K562 (cell line): ENCODE measurements around the gene HINT2. TPM values are rescaled to one million over a fixed set of nuclear protein-coding genes. Genes with fewer than 3 reads are reported as not detected.

Experiments used
- ARID4B ChIP-seq: sonication (generic); formaldehyde crosslinking; IDR thresholded peaks from 2 replicates; pipeline ENCODE4 v1.8.0; 2022; ENCODE audit warnings: mild to moderate bottlenecking, missing genetic modification reagents
- ATF1 ChIP-seq, 2 experiments: fragments of 450-650 bp in 1 of 2; IDR thresholded peaks; 2 replicates each; pipeline ENCODE4 v1.6.1; 2016; ENCODE audit warnings: missing compliant biosample characterization in 1 of 2, missing genetic modification characterization in 1 of 2
- CXXC5 ChIP-seq: fragments of 250-450 bp; sonication (Bioruptor Pico); IDR thresholded peaks from 2 replicates; pipeline ENCODE4 v1.8.0; 2022; ENCODE audit warnings: inconsistent platforms, mild to moderate bottlenecking, moderate library complexity
- ETV1 ChIP-seq: fragments of 450-650 bp; conservative IDR thresholded peaks from 2 replicates; pipeline ENCODE4 v1.6.1; 2016; ENCODE audit warnings: missing genetic modification characterization, control low read depth, low read depth, missing compliant biosample characterization
- HCFC1 ChIP-seq: IDR thresholded peaks from 2 replicates; pipeline ENCODE4 v1.6.1; 2012; ENCODE audit warnings: low read depth, low read length, improper control_type of control experiment
- MEIS2 ChIP-seq: fragments of 450-650 bp; IDR thresholded peaks from 2 replicates; pipeline ENCODE4 v1.6.1; 2014; ENCODE audit warnings: mild to moderate bottlenecking; ENCODE audit not compliant: partially characterized antibody
- MLLT1 ChIP-seq, 2 experiments: fragments of 450-650 bp; IDR thresholded peaks; 2 replicates each; pipeline ENCODE4 v1.6.1; 2016
- MYC ChIP-seq, 2 experiments: fragments of 250-450 bp in 1 of 2; sonication (Bioruptor Pico) in 1 of 2; IDR thresholded peaks; 2 replicates each; pipeline versions ENCODE4 v1.5.1 to v1.6.1; 2012 to 2021; ENCODE audit warnings: low read depth in 2 of 2, borderline replicate concordance in 1 of 2, improper control_type of control experiment in 1 of 2, low read length in 1 of 2, mild to moderate bottlenecking in 1 of 2, moderate library complexity in 1 of 2
- MYNN ChIP-seq, 2 experiments: sonication (generic); formaldehyde crosslinking in 1 of 2; IDR thresholded peaks; 2 replicates each; pipeline versions ENCODE4 v1.5.0 to v1.6.1; 2016 to 2020; ENCODE audit warnings: antibody characterized with exemption in 1 of 2, missing genetic modification reagents in 1 of 2
- NR2C2 ChIP-seq, 2 experiments: fragments of 200-800 bp in 1 of 2; sonication (Bioruptor generic) in 1 of 2; sonication (generic) in 1 of 2; formaldehyde crosslinking in 1 of 2; IDR thresholded peaks; 2 replicates each; pipeline versions ENCODE4 v1.6.1 to v1.8.0; 2016 to 2022; ENCODE audit warnings: mild to moderate bottlenecking in 1 of 2, missing compliant biosample characterization in 1 of 2, missing genetic modification characterization in 1 of 2, missing genetic modification reagents in 1 of 2
- POLR2G ChIP-seq: fragments of 200-400 bp; formaldehyde crosslinking; IDR thresholded peaks from 2 replicates; pipeline ENCODE4 v1.6.1; 2017; ENCODE audit warnings: low read depth, mild to moderate bottlenecking, antibody characterized with exemption, low read length, moderate library complexity
- SRSF7 ChIP-seq: fragments of 200-400 bp; formaldehyde crosslinking; optimal IDR thresholded peaks from 2 replicates; pipeline ENCODE3; 2017; ENCODE audit warnings: mild to moderate bottlenecking, low read depth, low read length
- YBX1 ChIP-seq: fragments of 450-650 bp; IDR thresholded peaks from 2 replicates; pipeline ENCODE4 v1.7.1; 2016; ENCODE audit warnings: mild to moderate bottlenecking
- ZBTB11 ChIP-seq, 3 experiments: fragments of 200-800 bp in 1 of 3; fragments of 250-450 bp in 1 of 3; fragments of 450-650 bp in 1 of 3; sonication (Bioruptor Pico) in 1 of 3; sonication (Bioruptor generic) in 1 of 3; formaldehyde crosslinking in 1 of 3; IDR thresholded peaks; 2 replicates each; pipeline versions ENCODE4 v1.6.1 to v1.8.0; 2016 to 2022; ENCODE audit warnings: mild to moderate bottlenecking in 2 of 3, missing genetic modification characterization in 2 of 3, missing compliant biosample characterization in 1 of 3, moderate library complexity in 1 of 3
- ZBTB7A ChIP-seq: IDR thresholded peaks from 2 replicates; pipeline ENCODE4 v1.6.1; 2011; ENCODE audit warnings: low read depth, mild to moderate bottlenecking, low read length, moderate library complexity, borderline replicate concordance; ENCODE audit not compliant: control insufficient read depth
- ZEB2 ChIP-seq: fragments of 450-650 bp; IDR thresholded peaks from 2 replicates; pipeline ENCODE4 v1.6.1; 2016
- polyA plus RNA-seq, 8 experiments: library from polyadenylated mRNA; depleted of rRNA in 4 of 8; stranded (reverse) in 5 of 8; unstranded in 3 of 8; fragments of >200 nt; fragmentation: Nextera tagmentation in 2 of 8; fragmentation: Illumina TruSeq in 1 of 8; extraction: Ambion mirVana in 2 of 8; extraction: Trizol in 1 of 8; gene quantifications; 2 replicates each; pipeline versions ENCODE4 v1.2.1 to v1.2.3, GENCODE V29; 2011 to 2014; ENCODE audit warnings: inconsistent platforms in 1 of 8, missing spikeins in 1 of 8
- total RNA-seq, 7 experiments: library from RNA; depleted of rRNA in 6 of 7; stranded (reverse); fragments of >200 nt in 6 of 7; fragmentation: Illumina TruSeq in 2 of 7; extraction: Trizol in 2 of 7; gene quantifications; 2 replicates each; pipeline versions ENCODE4 v1.2.1 to v1.2.3, GENCODE V29; 2011 to 2021; ENCODE audit warnings: low replicate concordance in 1 of 7

The HINT2 gene
- total and polyA plus RNA-seq, 9 of the 15 experiments (the other 6 are each of a cell fraction or from before 2014, with no cell fraction given): 5.6 to 44.1 (median 27.9) TPM

DNA sequence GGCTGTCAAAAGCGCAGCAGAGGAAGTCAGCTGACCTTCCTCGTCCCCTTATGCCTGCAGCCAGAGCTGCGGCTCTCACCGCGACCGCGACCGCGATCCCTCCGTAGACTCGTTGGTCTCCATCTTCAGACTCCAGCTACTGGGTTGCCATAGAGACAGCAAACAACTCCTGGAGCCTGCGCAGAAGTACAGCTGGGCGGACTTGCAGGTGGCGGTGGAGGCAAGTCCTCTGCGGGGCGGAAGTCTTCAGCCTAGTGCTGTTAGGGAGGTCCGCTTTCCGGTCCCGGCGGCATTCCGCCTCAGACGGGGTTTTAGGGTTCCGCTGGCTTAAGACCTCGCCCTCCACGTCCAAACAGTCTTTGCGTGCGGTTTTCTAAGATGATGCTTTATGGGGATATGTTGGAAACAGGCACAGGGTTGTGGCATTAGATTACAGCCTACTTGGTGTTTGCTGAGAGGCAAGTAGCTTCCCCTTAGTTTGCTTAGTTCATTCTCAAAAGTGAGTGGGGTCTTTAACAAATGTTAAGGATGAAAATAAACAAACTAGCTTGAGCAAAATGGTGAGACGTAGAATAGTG lies 2.7 kb downstream of the HINT2 start, which contains the start of gene SPAG8 (continued):
- TF ChIP-seq MEIS2: peak; percentile 42
- no peak for TF ChIP-seq ATF1 (CRISPR knock-in tag; IDR thresholded peaks at IDR 0.05)
- TF ChIP-seq ATF1 (tag; IDR thresholded peaks at IDR 0.05): peak; percentile 24; the same call in 1 of the 2 replicates
- TF ChIP-seq SRSF7: no peak
- peak; percentile 50; the same call in 1 of the 2 replicates for TF ChIP-seq MYNN (IDR thresholded peaks at IDR 0.05)
- TF ChIP-seq MYNN (CRISPR knock-in tag; IDR thresholded peaks at IDR 0.05): no peak
- TF ChIP-seq POLR2G: peak; percentile 59
- TF ChIP-seq ZEB2: peak; percentile 82
- TF ChIP-seq ETV1 (tag): peak; percentile 88
- TF ChIP-seq ZBTB11 (CRISPR knock-in tag; IDR thresholded peaks at IDR 0.05): peak; percentile 92 to 99 (median 97); a peak in 5 of 6 replicates
- TF ChIP-seq HCFC1: peak; percentile 89
- no peak for TF ChIP-seq YBX1
- TF ChIP-seq ZBTB7A: 0 out of 2 replicates have a peak, but pooled peaks have one; percentile 41
- TF ChIP-seq CXXC5 (CRISPR knock-in tag): peak; percentile 45; the same call in 1 of the 2 replicates
- TF ChIP-seq MYC (IDR thresholded peaks at IDR 0.05; ENCODE audit: low read depth, low read length): peak; percentile 23; the same call in 1 of the 2 replicates
- TF ChIP-seq MYC (CRISPR knock-in tag; IDR thresholded peaks at IDR 0.05; ENCODE audit: borderline replicate concordance, low read depth): no peak
- TF ChIP-seq ARID4B (CRISPR knock-in tag): peak; percentile 23; the same call in 1 of the 2 replicates
- no peak for TF ChIP-seq MLLT1 (IDR thresholded peaks at IDR 0.05)
- no peak for TF ChIP-seq NR2C2 (CRISPR knock-in tag; IDR thresholded peaks at IDR 0.05)
- peak; percentile 51; the same call in 1 of the 2 replicates for TF ChIP-seq NR2C2 (tag; IDR thresholded peaks at IDR 0.05)
